ENCODE data around the gene SHISA5. TPM values are rescaled to one million over a fixed set of nuclear protein-coding genes. Genes with fewer than 3 reads are reported as not detected.

SHISA5 gene
- polyA plus RNA-seq, 6 donors from 2014 or later: 393 to 571 (median 442) TPM

DNA sequence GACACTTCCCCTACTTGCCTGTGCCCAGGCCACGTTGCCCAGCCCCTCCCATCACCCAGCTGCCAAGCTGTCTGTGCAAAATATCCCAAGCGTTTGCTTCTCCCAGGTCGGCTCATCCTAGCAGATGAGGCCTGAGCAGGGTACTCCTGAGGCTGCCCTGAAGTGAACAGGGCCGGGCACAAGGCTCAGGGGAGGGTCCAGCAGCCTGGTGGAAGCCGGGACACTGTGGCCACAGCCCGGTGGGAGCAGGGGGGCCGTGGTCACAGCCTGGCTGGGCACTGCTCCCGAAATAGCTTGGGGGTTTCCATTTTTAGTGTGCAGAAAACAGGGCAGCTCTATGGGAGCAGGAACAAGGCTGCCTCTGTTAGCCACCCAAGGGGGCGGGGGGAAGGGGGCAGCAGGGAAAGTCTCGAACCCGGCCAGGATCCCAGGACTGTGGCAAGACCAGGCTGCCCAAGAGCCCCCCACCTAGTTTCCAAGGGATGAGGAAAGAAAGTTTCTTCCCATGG, 77.5 kb downstream of the SHISA5 start:
- ATAC-seq (ENCODE audit: low read depth in 2 of 2): no peak

DNA sequence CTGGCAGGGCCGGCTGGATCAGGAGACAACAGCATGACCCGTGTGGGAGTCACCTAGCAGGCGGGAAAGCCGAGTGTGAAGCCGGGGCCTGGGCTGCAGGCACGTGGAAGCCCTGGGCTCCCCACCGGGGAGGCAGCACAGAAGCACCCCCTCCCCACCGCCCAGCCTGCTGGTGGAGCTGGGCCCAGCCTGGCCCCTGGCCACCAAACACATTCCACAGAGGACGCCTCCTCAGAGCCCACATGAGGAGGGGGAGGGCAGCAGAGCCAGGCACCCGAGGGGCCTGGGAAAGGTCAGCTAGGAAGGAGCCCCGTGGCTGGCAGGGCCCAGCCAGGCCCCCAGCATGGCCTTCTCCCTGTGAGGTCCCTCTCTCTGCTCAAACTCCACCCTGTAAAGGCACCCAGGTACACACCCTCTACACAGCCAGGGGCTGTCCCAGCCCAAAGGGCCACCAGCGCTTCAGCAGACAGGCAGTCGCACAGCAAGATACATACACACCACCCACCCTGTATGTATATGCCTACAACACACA, 78.6 kb downstream of the SHISA5 start:
- Mint-ChIP-seq H3K27me3 (peaks cover 7 to 24% (median 15%) of the 10 kb centered on the region in 3 donors), H3K4me1 (peaks cover 5 to 7% (median 5%) of the 10 kb centered on the region in 3 donors), H3K9me3 (no peaks in the 10 kb centered on the region), H3K27ac (no peak overlapping the region), H3K4me3 (peak overlapping the region in 1 of 8 donors; percentile 39), H3K36me3 (no peaks in the 10 kb centered on the region)
- DNase-seq (no peak), ATAC-seq (ENCODE audit: low read depth in 2 of 2) (no peak)

More for the DNA sequence above, 77.5 kb downstream of the SHISA5 start:
- H3K4me3 Mint-ChIP-seq: peak overlapping the region in 2 of 8 donors; percentile 29 to 66
- no peaks in the 10 kb centered on the region for H3K9me3 Mint-ChIP-seq
- H3K27me3 Mint-ChIP-seq: peaks cover 7 to 24% (median 21%) of the 10 kb centered on the region in 3 donors
- DNase-seq: no peak
- H3K4me1 Mint-ChIP-seq: peaks cover 10 to 18% (median 12%) of the 10 kb centered on the region in 3 donors
- H3K36me3 Mint-ChIP-seq: no peaks in the 10 kb centered on the region
- no peak overlapping the region for H3K27ac Mint-ChIP-seq

- Mint-ChIP-seq H3K4me3 (peak overlapping the region in 2 of 8 donors; percentile 34 to 39), H3K9me3 (no peaks in the 10 kb centered on the region), H3K27ac (no peak overlapping the region), H3K36me3 (no peaks in the 10 kb centered on the region), H3K27me3 (peaks cover 7 to 19% (median 15%) of the 10 kb centered on the region in 3 donors), H3K4me1 (no peaks in the 10 kb centered on the region)
- DNase-seq: no peak
- no peak for ATAC-seq (ENCODE audit: low read depth in 2 of 2)
Measured at GRCh38 chr3:48423883-48424695, 79.9 kb downstream of the SHISA5 start.

DNA sequence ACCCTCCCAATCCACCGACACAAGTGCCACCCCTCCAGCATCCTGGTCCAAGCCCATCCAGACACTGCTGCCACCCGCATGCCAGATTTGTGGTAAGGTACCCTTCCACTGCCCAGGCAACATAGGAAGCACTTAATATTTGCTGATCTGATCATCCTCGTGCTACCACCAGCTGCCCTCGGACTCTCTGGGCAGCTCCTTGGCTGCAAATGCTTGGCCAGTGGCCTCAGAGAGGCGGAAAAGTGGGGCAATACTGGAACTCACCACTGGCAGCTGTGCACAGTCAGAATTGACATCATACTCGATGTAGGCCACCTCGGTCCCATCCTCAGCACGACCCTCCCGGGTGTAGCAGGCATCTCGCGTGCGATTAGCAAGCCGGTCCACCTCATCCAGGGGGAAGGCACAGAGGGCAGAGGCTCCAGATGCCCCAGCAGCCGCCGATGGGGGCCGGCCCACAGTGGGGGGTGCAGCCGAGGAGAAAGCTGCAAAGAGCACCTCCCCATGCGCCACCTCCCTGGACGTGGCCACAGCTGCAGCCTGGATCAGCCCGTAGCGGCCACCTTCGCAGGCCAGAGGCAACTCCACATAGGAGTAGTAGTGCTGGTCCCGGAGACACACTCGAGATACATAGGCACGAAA, 80.6 kb downstream of the SHISA5 start:
- no peaks in the 10 kb centered on the region for H3K9me3 Mint-ChIP-seq
- no peaks in the 10 kb centered on the region for H3K36me3 Mint-ChIP-seq
- peaks cover 7 to 17% (median 13%) of the 10 kb centered on the region in 3 donors for H3K27me3 Mint-ChIP-seq
- ATAC-seq (ENCODE audit: low read depth in 2 of 2): no peak
- H3K4me3 Mint-ChIP-seq: no peak overlapping the region
- H3K4me1 Mint-ChIP-seq: no peaks in the 10 kb centered on the region
- no peak for DNase-seq
- no peak overlapping the region for H3K27ac Mint-ChIP-seq

- H3K27ac Mint-ChIP-seq: peak overlapping the region in 1 of 6 donors; percentile 89
- peaks cover 3 to 10% (median 6%) of the 10 kb centered on the region in 3 donors for H3K27me3 Mint-ChIP-seq
- DNase-seq (no peak), ATAC-seq (ENCODE audit: low read depth in 2 of 2) (no peak)
- H3K4me3 Mint-ChIP-seq: no peak overlapping the region
- no peaks in the 10 kb centered on the region for H3K36me3 Mint-ChIP-seq
- no peaks in the 10 kb centered on the region for H3K4me1 Mint-ChIP-seq
- no peaks in the 10 kb centered on the region for H3K9me3 Mint-ChIP-seq
Measured at GRCh38 chr3:48422681-48423080, 81.3 kb downstream of the SHISA5 start.

GRCh38 chr3:48422272-48422671, 81.7 kb downstream of the SHISA5 start:
- H3K36me3 Mint-ChIP-seq: no peaks in the 10 kb centered on the region
- ATAC-seq (ENCODE audit: low read depth in 2 of 2) (no peak), DNase-seq (no peak)
- no peak overlapping the region for H3K27ac Mint-ChIP-seq
- H3K9me3 Mint-ChIP-seq: no peaks in the 10 kb centered on the region
- H3K27me3 Mint-ChIP-seq: peaks cover 0 to 6% (median 2%) of the 10 kb centered on the region in 3 donors
- no peak overlapping the region for H3K4me3 Mint-ChIP-seq
- no peaks in the 10 kb centered on the region for H3K4me1 Mint-ChIP-seq

GRCh38 chr3:48420561-48420960, 83.4 kb downstream of the SHISA5 start:
- ATAC-seq (ENCODE audit: low read depth in 2 of 2) (no peak), DNase-seq (no peak)
- Mint-ChIP-seq H3K4me1 (no peaks in the 10 kb centered on the region), H3K27me3 (no peaks in the 10 kb centered on the region), H3K4me3 (no peak overlapping the region), H3K36me3 (no peaks in the 10 kb centered on the region), H3K9me3 (no peaks in the 10 kb centered on the region), H3K27ac (no peak overlapping the region)

GRCh38 chr3:48419597-48419996, 84.4 kb downstream of the SHISA5 start:
- ATAC-seq (ENCODE audit: low read depth in 2 of 2) (no peak), DNase-seq (no peak)
- H3K27me3 Mint-ChIP-seq: no peaks in the 10 kb centered on the region
- H3K4me1 Mint-ChIP-seq: no peaks in the 10 kb centered on the region
- no peak overlapping the region for H3K4me3 Mint-ChIP-seq
- no peak overlapping the region for H3K27ac Mint-ChIP-seq
- no peaks in the 10 kb centered on the region for H3K9me3 Mint-ChIP-seq
- no peaks in the 10 kb centered on the region for H3K36me3 Mint-ChIP-seq

DNA sequence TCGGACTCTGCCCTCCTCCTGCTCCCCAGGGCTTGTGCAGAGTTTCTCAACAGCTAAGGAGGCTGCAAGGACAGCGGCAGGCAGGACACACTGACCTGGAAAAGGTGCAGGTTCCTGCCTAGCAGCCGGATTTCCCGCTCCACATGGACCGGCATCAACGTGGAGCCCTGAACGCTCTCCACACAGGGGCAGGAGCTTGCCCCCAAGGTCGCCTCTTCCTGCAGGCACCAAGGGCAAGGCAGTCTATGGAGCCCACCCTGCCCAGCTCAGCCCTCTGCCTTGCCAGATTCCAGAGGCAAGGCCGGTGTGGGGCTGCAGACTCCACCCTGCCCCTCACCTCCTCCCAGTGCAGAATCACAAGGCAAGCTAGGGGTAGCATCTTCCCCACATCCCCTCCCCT, 84.8 kb downstream of the SHISA5 start:
- Mint-ChIP-seq H3K27ac (no peak overlapping the region), H3K36me3 (no peaks in the 10 kb centered on the region), H3K4me3 (no peak overlapping the region), H3K27me3 (no peaks in the 10 kb centered on the region), H3K4me1 (no peaks in the 10 kb centered on the region), H3K9me3 (no peaks in the 10 kb centered on the region)
- DNase-seq (no peak), ATAC-seq (ENCODE audit: low read depth in 2 of 2) (no peak)

GRCh38 chr3:48418651-48419050, 85.3 kb downstream of the SHISA5 start:
- DNase-seq (no peak), ATAC-seq (ENCODE audit: low read depth in 2 of 2) (no peak)
- Mint-ChIP-seq H3K4me1 (no peaks in the 10 kb centered on the region), H3K27me3 (no peaks in the 10 kb centered on the region), H3K4me3 (no peak overlapping the region), H3K36me3 (no peaks in the 10 kb centered on the region), H3K9me3 (no peaks in the 10 kb centered on the region), H3K27ac (no peak overlapping the region)

- no peak for ATAC-seq (ENCODE audit: low read depth in 2 of 2)
- no peak overlapping the region for H3K27ac Mint-ChIP-seq
- H3K4me1 Mint-ChIP-seq: no peaks in the 10 kb centered on the region
- no peaks in the 10 kb centered on the region for H3K27me3 Mint-ChIP-seq
- H3K4me3 Mint-ChIP-seq: no peak overlapping the region
- no peak for DNase-seq
- no peaks in the 10 kb centered on the region for H3K9me3 Mint-ChIP-seq
- no peaks in the 10 kb centered on the region for H3K36me3 Mint-ChIP-seq
Measured at GRCh38 chr3:48418140-48418539, 85.8 kb downstream of the SHISA5 start.

All from naive B cell (primary cell).